ENCODE measurements around the gene LRMDA.

LRMDA gene

GRCh38 chr10:75726522-75727483 is 295.4 kb downstream of the LRMDA start:
- Histone ChIP-seq H3K4me3 (no peak overlapping the region), H3K27ac (no peak overlapping the region)
- no peak for DNase-seq (ENCODE audit: low spot score)
- no peak for TF ChIP-seq CTCF (IDR thresholded peaks at IDR 0.05)

GRCh38 chr10:75730847-75731246 is 299.4 kb downstream of the LRMDA start:
- H3K4me3 ChIP-seq, result no peak overlapping the region
- no peak for DNase-seq (ENCODE audit: low spot score)
- no peak overlapping the region for H3K27ac ChIP-seq
- no peak for TF ChIP-seq CTCF (IDR thresholded peaks at IDR 0.05)

GRCh38 chr10:75733135-75733890 is 301.9 kb downstream of the LRMDA start:
- DNase-seq (ENCODE audit: low spot score), result no peak
- TF ChIP-seq CTCF (IDR thresholded peaks at IDR 0.05), result no peak
- Histone ChIP-seq H3K4me3 (no peak overlapping the region), H3K27ac (no peak overlapping the region)

GRCh38 chr10:75736151-75736640 is 304.8 kb downstream of the LRMDA start:
- no peak for DNase-seq (ENCODE audit: low spot score)
- Histone ChIP-seq H3K27ac (no peak overlapping the region), H3K4me3 (no peak overlapping the region)
- TF ChIP-seq CTCF (IDR thresholded peaks at IDR 0.05), result no peak

- no peak for TF ChIP-seq CTCF (IDR thresholded peaks at IDR 0.05)
- Histone ChIP-seq H3K4me3 (no peak overlapping the region), H3K27ac (no peak overlapping the region)
- no peak for DNase-seq (ENCODE audit: low spot score)
Measured at GRCh38 chr10:75736889-75737579, 305.6 kb downstream of the LRMDA start.

GRCh38 chr10:75737580-75737949 is 306.1 kb downstream of the LRMDA start:
- no peak for DNase-seq (ENCODE audit: low spot score)
- H3K27ac ChIP-seq, result no peak overlapping the region
- H3K4me3 ChIP-seq, result no peak overlapping the region
- no peak for TF ChIP-seq CTCF (IDR thresholded peaks at IDR 0.05)

Data from coronary artery (tissue), 2 donors.